ENCODE data around the gene RAP1GAP2.

The RAP1GAP2 gene

GRCh38 chr17:2905696-2906501 lies 109.7 kb downstream of the RAP1GAP2 start:
- H4K20me1 ChIP-seq (ENCODE audit: control insufficient read depth, insufficient read depth, low read depth, low read length), result no peaks in the 10 kb centered on the region
- H3K4me3 ChIP-seq (ENCODE audit: low read length), result no peak overlapping the region
- H3K9me3 ChIP-seq (ENCODE audit: control insufficient read depth, insufficient read depth, low read length), result peaks cover 4% of the 10 kb centered on the region; the same call in 1 of the 2 replicates
- H3K4me2 ChIP-seq (ENCODE audit: low read length), result no peak overlapping the region
- no peaks in the 10 kb centered on the region for H3K27me3 ChIP-seq (ENCODE audit: control insufficient read depth, low read length)
- H3K36me3 ChIP-seq (ENCODE audit: control insufficient read depth, low read length), result peaks cover 17% of the 10 kb centered on the region
- H3F3A ChIP-seq (ENCODE audit: control insufficient read depth, insufficient read depth), result no peaks in the 10 kb centered on the region
- no peaks in the 10 kb centered on the region for H3K79me2 ChIP-seq (ENCODE audit: control insufficient read depth, low read length)
- no peaks in the 10 kb centered on the region for H3K9me2 ChIP-seq (replicated peaks; ENCODE audit: control insufficient read depth, low read length)
- H3K27ac ChIP-seq (ENCODE audit: low read depth, low read length), result no peak overlapping the region
- TF ChIP-seq CTCF (IDR thresholded peaks at IDR 0.05; ENCODE audit: low read depth, low read length, poor library complexity, severe bottlenecking), result no peak
- no peak for TF ChIP-seq EZH2phosphoT487 (IDR thresholded peaks at IDR 0.05; ENCODE audit: borderline replicate concordance, low read length)
- no peaks in the 10 kb centered on the region for H3K4me1 ChIP-seq (ENCODE audit: control insufficient read depth, low read length)

- H3K79me2 ChIP-seq (ENCODE audit: control insufficient read depth, low read length), result no peaks in the 10 kb centered on the region
- no peaks in the 10 kb centered on the region for H3K9me2 ChIP-seq (replicated peaks; ENCODE audit: control insufficient read depth, low read length)
- no peaks in the 10 kb centered on the region for H3K4me1 ChIP-seq (ENCODE audit: control insufficient read depth, low read length)
- H3K27ac ChIP-seq (ENCODE audit: low read depth, low read length), result no peak overlapping the region
- TF ChIP-seq EZH2phosphoT487 (IDR thresholded peaks at IDR 0.05; ENCODE audit: borderline replicate concordance, low read length) (no peak), CTCF (IDR thresholded peaks at IDR 0.05; ENCODE audit: low read depth, low read length, poor library complexity, severe bottlenecking) (no peak)
- H3K4me2 ChIP-seq (ENCODE audit: low read length), result no peak overlapping the region
- H4K20me1 ChIP-seq (ENCODE audit: control insufficient read depth, insufficient read depth, low read depth, low read length), result no peaks in the 10 kb centered on the region
- peaks cover 17% of the 10 kb centered on the region for H3K36me3 ChIP-seq (ENCODE audit: control insufficient read depth, low read length)
- peaks cover 4% of the 10 kb centered on the region; the same call in 1 of the 2 replicates for H3K9me3 ChIP-seq (ENCODE audit: control insufficient read depth, insufficient read depth, low read length)
- H3K4me3 ChIP-seq (ENCODE audit: low read length), result no peak overlapping the region
- H3K27me3 ChIP-seq (ENCODE audit: control insufficient read depth, low read length), result no peaks in the 10 kb centered on the region
- H3F3A ChIP-seq (ENCODE audit: control insufficient read depth, insufficient read depth), result no peaks in the 10 kb centered on the region
Measured at GRCh38 chr17:2906901-2907300, 110.7 kb downstream of the RAP1GAP2 start.

- Histone ChIP-seq H3K4me1 (ENCODE audit: control insufficient read depth, low read length) (no peaks in the 10 kb centered on the region), H3K27ac (ENCODE audit: low read depth, low read length) (no peak overlapping the region), H3K79me2 (ENCODE audit: control insufficient read depth, low read length) (no peaks in the 10 kb centered on the region), H3K9me3 (ENCODE audit: control insufficient read depth, insufficient read depth, low read length) (peaks cover 4% of the 10 kb centered on the region; the same call in 1 of the 2 replicates), H3K9me2 (replicated peaks; ENCODE audit: control insufficient read depth, low read length) (no peaks in the 10 kb centered on the region), H3K36me3 (ENCODE audit: control insufficient read depth, low read length) (peaks cover 17% of the 10 kb centered on the region), H4K20me1 (ENCODE audit: control insufficient read depth, insufficient read depth, low read depth, low read length) (no peaks in the 10 kb centered on the region), H3K4me2 (ENCODE audit: low read length) (no peak overlapping the region), H3F3A (ENCODE audit: control insufficient read depth, insufficient read depth) (no peaks in the 10 kb centered on the region), H3K27me3 (ENCODE audit: control insufficient read depth, low read length) (no peaks in the 10 kb centered on the region), H3K4me3 (ENCODE audit: low read length) (no peak overlapping the region)
- no peak for TF ChIP-seq EZH2phosphoT487 (IDR thresholded peaks at IDR 0.05; ENCODE audit: borderline replicate concordance, low read length)
- no peak for TF ChIP-seq CTCF (IDR thresholded peaks at IDR 0.05; ENCODE audit: low read depth, low read length, poor library complexity, severe bottlenecking)
Measured at GRCh38 chr17:2909175-2909845, 113.1 kb downstream of the RAP1GAP2 start.

Measured in DOHH2 (cell line).